Activated naive CD4-positive, alpha-beta T cell treated with anti-CD3 and anti-CD28 coated beads, Interleukin-2, amount 10 ng/mL, durations not matched to agents 7 days and 5 days (primary cell): ENCODE data around the gene CDK11A.
A peak's percentile ranks its signal among the peaks of the same experiment; 100 is the strongest.
"Not testable (repeated sequence)": the region's sequence is repeated elsewhere in the genome, so short reads cannot be mapped to it uniquely, and the experiment has no call there.

Experiments
- CTCF ChIA-PET: fragments of 350-600 bp; sonication (Branson Sonifier 250); formaldehyde crosslinking; loops from one replicate; lab custom pipeline; 2021; ENCODE audit warnings: antibody characterized with exemption; lab: Charles Lee
- DNase-seq: peaks from one replicate; pipeline ENCODE4 v3.0.0-alpha.2; 2020
- H3K27ac Mint-ChIP-seq: one replicate; pipeline ENCODE4 v1.8.0; 2021; ENCODE audit warnings: mild to moderate bottlenecking, moderate library complexity, mixed read lengths
- H3K27me3 Mint-ChIP-seq: one replicate; pipeline ENCODE4 v1.8.0; 2021; ENCODE audit warnings: mild to moderate bottlenecking, mixed read lengths
- H3K36me3 Mint-ChIP-seq: one replicate; pipeline ENCODE4 v1.8.0; 2021; ENCODE audit warnings: mixed read lengths
- H3K4me1 Mint-ChIP-seq: one replicate; pipeline ENCODE4 v1.8.0; 2021; ENCODE audit warnings: mixed read lengths
- H3K4me3 Mint-ChIP-seq: one replicate; pipeline ENCODE4 v1.8.0; 2021; ENCODE audit warnings: mild to moderate bottlenecking, moderate library complexity, mixed read lengths
- H3K9me3 Mint-ChIP-seq: one replicate; pipeline ENCODE4 v1.8.0; 2021; ENCODE audit warnings: mixed read lengths

CDK11A gene

DNA sequence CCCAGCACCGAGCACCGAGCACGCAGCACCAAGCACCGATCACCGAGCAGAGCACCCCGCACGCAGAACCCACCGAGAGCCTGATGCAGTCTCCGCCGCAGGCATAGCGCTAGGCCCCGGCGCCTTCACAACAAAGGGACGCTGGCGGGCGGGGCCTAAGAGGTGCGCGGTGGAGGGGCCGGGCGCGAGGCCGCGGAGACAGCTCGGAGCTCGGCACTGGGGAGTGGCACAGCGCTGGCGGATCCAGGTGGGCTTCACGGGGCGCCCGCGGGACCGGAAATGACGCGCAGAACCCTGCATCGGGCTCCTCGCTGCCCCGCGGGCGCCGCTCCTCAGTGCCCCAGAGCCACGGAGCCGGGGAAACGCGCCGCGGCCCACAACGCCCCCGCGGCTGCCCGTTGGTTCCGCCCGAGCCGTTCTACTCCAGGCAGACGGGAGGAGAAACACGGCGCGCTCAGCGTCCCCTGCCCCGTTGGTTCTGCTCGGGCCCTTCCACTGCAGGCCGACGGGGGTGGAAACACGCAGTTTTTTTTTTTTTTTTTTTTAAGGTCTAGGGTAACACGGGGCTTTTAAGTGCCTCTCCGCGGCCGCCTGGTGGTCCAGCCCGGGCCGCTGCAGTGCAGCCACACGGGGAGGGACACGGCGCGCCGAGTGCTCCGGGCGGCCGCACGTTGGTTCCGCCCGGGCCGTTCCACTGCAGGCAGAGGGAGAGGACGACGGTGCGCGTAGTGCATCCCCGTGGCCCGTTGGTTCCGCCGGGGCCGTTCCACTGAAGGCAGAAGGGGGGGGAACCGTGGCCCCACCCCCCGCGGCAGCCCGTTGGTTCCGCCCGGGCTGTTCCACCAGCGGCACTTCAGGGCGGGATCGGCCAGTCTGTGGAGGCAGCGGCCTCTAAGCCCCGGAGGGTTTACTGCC lies 21.8 kb upstream of the CDK11A start:
- H3K4me3 Mint-ChIP-seq, CTCF ChIA-PET, H3K36me3 Mint-ChIP-seq, H3K27me3 Mint-ChIP-seq, H3K9me3 Mint-ChIP-seq, H3K4me1 Mint-ChIP-seq: not testable (repeated sequence)
- DNase-seq, result peak; percentile 69
- peak overlapping the region; percentile 85 for H3K27ac Mint-ChIP-seq

DNA sequence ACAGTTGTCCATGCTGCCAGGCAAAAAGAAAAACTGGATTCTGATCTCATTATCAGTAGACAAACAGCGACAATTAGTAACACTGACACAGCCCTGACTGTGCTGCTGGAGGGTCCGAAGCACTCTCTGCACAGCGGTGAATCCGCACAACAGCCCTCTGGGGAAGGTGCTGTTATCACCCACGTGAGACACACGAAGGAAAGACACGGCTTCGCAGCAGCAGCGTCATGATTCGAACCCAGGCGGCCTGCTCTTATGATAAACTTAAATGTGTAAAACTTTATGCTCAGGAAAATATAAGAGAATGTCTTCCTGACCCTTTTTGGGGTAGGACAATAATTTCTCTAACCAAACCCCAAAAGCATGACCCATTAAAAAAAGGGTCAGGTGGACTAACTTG lies 18.4 kb upstream of the CDK11A start:
- DNase-seq, H3K4me1 Mint-ChIP-seq, H3K27me3 Mint-ChIP-seq: not testable (repeated sequence)

DNA sequence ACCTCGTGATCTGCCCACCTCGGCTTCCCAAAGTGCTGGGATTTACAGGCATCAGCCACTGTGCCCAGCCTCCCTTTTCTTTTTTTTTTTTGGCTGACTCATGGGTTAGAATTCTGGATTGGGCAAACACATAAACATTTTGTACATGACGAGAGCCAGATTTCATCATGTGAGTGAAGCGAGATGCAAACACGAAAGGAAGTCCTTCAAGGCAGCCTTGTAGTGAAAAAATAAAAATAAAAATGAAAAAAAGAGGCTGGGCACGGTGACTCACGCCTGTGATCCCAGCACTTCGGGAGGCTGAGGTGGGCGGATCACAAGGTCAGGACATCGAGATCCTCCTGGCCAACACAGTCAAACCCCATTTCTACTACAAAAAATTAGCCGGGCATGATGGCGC lies 16.9 kb upstream of the CDK11A start:
- H3K9me3 Mint-ChIP-seq, H3K36me3 Mint-ChIP-seq, H3K4me3 Mint-ChIP-seq, H3K27me3 Mint-ChIP-seq, H3K4me1 Mint-ChIP-seq, DNase-seq, H3K27ac Mint-ChIP-seq, CTCF ChIA-PET: not testable (repeated sequence)

More for the DNA sequence above, 18.4 kb upstream of the CDK11A start:
- H3K36me3 Mint-ChIP-seq, H3K4me3 Mint-ChIP-seq, H3K9me3 Mint-ChIP-seq, H3K27ac Mint-ChIP-seq, CTCF ChIA-PET: not testable (repeated sequence)

DNA sequence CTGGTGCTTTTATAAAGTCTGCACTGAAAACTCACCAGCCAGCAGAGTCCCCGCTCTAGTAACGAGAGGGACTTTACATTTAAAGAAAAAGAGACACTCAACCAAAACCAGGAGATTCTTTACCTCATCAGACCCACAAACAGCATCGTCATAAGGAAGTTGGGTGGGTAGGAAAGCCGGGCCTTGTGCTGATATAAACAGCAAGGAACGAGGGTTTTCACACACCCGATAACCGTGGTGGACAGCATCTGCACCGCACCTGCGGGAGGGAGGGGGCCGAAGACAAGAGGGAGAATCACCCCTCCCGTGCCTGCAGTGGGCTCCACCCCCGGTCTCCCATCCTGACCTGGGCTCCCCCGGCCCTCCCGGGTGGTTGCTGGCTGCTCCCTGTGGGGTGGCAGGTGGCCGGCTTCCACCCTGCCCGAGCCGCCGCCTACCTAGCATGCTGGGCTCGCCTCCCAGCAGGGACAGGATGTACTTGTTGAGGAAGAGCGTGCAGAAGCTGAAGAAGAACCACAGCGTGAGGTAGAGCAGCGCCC lies 14.7 kb upstream of the CDK11A start:
- CTCF ChIA-PET, H3K4me1 Mint-ChIP-seq, H3K9me3 Mint-ChIP-seq, H3K27me3 Mint-ChIP-seq, H3K27ac Mint-ChIP-seq, DNase-seq, H3K4me3 Mint-ChIP-seq: not testable (repeated sequence)
- peaks cover 14% of the 10 kb centered on the region for H3K36me3 Mint-ChIP-seq

DNA sequence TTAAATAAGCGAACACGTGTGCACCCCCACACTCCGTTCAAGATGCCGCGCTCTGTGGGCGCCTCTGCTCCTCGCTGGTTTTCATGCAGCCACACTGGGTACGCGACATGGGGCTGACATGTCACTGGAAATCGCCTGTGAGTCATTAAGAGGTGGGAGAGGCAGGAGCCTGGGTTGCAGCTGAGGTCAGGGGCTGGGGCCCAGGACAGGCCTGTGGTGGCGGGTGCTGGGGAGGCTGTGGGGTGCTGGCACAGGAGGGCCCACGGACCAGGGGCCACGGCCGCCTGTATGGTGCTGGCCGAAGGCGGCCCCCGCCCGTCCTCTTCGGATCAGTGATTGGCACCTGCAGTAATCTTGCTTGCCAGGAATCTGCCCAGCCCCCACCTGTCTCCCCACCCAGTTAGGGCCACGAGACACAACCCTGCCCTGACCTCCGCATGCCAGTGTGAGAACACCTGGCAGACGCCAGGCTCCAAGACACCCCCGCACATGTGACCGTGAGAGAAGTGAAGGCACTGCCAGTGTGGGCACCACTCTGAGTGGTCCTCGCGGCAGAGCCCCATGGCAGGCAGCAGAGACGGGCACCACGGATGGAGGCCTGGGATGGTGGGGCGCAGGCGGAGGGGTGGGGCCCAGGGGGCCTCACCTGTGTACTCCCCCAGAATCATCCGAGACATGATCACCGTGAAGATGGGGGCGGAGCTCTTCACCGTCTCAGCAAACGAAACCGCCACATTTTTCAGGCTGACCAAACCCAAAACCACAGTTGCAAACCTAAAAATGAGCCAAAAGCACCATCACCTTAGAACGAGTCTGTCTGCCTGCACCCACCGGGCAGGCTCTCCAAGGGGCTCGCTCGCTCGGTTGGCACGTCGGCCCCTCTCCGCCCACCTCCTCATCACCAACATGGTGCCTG lies 13.8 kb upstream of the CDK11A start:
- H3K9me3 Mint-ChIP-seq, DNase-seq, H3K4me3 Mint-ChIP-seq, H3K27me3 Mint-ChIP-seq, H3K27ac Mint-ChIP-seq, CTCF ChIA-PET, H3K4me1 Mint-ChIP-seq: not testable (repeated sequence)
- H3K36me3 Mint-ChIP-seq, result peaks cover 12% of the 10 kb centered on the region

DNA sequence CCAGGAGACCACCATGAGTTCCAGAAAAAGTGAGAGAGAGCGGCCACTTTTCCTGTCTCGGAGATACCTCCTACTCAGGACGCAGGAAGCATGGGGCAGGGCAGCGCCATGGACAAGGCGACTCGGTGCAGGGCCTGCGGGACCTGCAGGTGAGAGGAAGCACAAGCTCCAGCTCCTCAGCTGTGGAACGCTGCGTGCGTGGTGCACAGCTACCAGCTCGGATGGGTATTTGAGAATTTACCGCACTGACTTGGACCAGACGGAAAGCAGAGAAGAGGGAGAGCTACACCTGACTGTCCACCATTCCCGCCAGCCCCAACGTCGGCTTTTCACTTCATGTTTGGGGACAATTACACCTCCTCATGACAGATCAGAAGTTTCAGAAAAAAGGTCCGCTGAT lies 8.2 kb upstream of the CDK11A start:
- H3K4me3 Mint-ChIP-seq, result no peak overlapping the region
- H3K27me3 Mint-ChIP-seq, result no peaks in the 10 kb centered on the region
- no peaks in the 10 kb centered on the region for H3K9me3 Mint-ChIP-seq
- peaks cover 16% of the 10 kb centered on the region for H3K4me1 Mint-ChIP-seq
- H3K36me3 Mint-ChIP-seq, result peaks cover 26% of the 10 kb centered on the region
- H3K27ac Mint-ChIP-seq, result peak overlapping the region; percentile 24
- CTCF ChIA-PET, result no interaction called here
- DNase-seq, result no peak

DNA sequence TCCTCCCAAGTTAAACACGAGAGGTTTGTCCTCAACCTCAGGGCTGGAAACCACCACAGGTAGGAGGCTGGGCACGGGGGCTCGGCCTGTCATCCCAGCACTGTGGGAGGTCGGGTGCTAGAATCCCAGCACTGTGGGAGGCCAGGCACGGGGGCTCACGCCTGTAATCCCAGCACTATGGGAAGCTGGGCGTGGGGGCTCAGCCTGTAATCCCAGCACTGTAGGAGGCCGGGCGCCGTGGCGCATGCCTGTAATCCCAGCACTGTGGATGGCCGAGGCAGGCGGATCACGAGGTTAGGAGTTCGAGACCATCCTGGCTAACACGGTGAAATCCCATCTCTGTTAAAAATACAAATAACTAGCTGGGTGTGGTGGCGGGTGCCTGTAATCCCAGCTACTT lies 6.7 kb upstream of the CDK11A start:
- H3K9me3 Mint-ChIP-seq, result no peaks in the 10 kb centered on the region
- CTCF ChIA-PET, result no interaction called here
- no peaks in the 10 kb centered on the region for H3K27me3 Mint-ChIP-seq
- peak overlapping the region; percentile 3 for H3K27ac Mint-ChIP-seq
- H3K4me1 Mint-ChIP-seq, result peaks cover 23% of the 10 kb centered on the region
- no peak overlapping the region for H3K4me3 Mint-ChIP-seq
- no peak for DNase-seq
- peaks cover 28% of the 10 kb centered on the region for H3K36me3 Mint-ChIP-seq

DNA sequence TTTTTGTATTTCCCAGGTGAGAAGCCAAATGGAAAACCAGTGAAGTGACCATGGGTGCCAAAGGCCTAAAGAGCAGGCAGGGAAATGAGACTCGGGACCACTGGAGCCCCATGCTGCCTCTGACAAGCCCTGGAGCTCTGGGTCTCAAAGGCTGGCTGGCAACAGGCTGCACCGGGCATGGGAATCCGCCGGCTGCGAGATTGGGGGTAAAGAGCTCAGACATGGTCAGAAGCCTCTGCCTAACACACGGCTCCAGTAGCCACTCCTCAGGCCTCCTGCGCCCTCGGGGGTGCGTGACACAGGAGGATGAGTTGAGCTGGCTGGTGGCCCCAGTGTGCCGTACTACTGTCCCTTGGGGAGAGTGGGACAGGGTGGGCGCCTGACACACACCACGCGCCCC lies 6.1 kb upstream of the CDK11A start:
- DNase-seq, H3K4me3 Mint-ChIP-seq, CTCF ChIA-PET, H3K27me3 Mint-ChIP-seq, H3K9me3 Mint-ChIP-seq: not testable (repeated sequence)
- Mint-ChIP-seq H3K4me1 (peaks cover 23% of the 10 kb centered on the region), H3K27ac (peak overlapping the region; percentile 100), H3K36me3 (peaks cover 24% of the 10 kb centered on the region)

DNA sequence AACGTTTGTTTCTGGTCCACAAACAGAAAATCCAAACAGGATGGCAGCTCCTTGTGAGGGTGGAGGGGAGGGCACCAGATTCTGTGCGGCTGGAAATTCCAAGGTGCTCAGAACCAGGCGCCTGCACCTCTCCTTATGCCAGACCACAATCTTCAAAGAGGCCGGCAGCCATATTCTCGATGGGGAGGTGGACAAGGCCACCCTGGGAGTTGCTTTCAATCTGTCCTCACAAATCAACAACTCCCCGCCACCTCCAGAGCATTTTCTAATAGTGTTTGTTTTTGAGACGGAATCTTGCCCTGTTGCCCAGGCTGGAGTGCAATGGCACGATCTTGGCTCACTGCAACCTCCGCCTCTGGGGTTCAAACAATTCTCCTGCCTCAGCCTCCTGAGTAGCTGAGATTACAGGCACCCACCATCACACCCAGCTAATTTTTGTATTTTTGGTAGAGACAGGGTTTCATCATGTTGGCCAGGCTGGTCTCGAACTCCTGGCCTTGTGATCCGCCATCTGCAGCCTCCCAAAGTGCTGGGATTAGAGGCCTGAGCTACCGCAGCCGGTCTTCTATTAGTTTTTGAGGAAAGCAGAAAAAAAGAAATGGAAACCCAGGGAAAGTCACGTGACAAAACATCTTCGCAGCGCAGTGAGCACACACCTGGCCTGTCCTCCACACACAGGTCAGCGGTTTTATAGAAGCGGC lies 5.1 kb upstream of the CDK11A start:
- CTCF ChIA-PET, H3K27me3 Mint-ChIP-seq, H3K9me3 Mint-ChIP-seq, DNase-seq: not testable (repeated sequence)
- Mint-ChIP-seq H3K4me1 (peaks cover 27% of the 10 kb centered on the region), H3K4me3 (peak overlapping the region; percentile 68), H3K27ac (peak overlapping the region; percentile 100), H3K36me3 (peaks cover 27% of the 10 kb centered on the region)

DNA sequence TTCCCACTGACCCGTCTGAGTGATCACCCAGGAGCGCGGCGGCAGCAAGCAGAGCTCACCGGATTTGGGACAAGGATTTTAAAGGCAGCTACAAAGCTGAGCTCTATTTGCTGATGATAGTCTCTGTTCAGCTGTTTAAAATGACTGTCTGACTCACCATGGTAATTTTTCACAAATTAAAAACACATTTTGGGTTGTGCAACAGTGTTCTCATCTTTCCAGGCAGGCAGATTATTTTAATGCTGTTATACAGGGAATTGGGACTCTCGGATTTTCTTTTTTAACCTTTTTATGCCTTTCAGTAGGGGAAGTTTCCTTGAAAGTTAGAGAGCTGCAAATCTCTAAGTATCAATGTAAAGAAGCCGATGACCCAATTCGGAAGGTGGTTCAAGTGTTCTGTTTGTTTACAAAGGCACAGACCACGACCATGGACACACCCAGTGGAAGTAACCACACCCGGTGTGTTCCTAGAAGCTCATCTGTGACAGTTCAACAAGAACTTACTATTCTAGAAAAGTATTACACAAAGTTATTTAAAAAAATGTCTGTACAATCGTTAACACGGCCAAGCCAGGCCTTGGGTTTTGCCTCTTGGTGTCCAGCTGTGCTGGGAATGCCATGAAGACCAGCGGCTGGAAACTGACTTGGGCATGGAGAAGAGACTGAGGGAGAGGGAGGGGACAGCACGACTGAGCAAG lies 4.3 kb upstream of the CDK11A start:
- CTCF ChIA-PET, H3K27me3 Mint-ChIP-seq, H3K9me3 Mint-ChIP-seq: not testable (repeated sequence)
- Mint-ChIP-seq H3K4me3 (peak overlapping the region; percentile 68), H3K36me3 (peaks cover 26% of the 10 kb centered on the region), H3K27ac (peak overlapping the region; percentile 100), H3K4me1 (peaks cover 27% of the 10 kb centered on the region)
- peak; percentile 73 for DNase-seq

DNA sequence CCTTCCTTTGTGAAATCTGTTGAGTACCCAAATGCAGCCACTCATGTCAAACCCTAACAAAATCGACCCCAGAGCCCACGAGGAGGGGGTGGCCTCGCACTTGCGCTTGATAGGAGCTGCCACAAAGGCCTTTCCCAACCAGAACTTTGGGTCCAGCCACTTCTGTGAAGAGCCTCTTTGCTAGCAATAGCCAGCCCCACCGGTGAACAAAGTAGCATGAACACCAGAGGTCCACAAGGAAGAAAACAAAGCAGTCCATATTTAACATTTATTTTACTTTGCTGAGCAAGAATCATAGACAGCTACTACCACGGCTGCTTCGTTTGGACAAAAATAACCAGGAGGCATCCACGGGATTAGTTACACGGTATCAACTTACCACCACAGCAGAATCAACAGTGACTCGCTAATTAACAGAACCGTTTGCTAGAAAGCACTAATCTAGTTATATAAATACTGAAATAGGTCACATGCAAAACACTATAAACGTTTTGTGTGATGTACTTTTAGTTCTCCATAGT lies 3.0 kb upstream of the CDK11A start:
- Mint-ChIP-seq H3K27ac (peak overlapping the region; percentile 78), H3K36me3 (peaks cover 22% of the 10 kb centered on the region), H3K4me1 (peaks cover 27% of the 10 kb centered on the region)
- DNase-seq, CTCF ChIA-PET, H3K9me3 Mint-ChIP-seq, H3K27me3 Mint-ChIP-seq, H3K4me3 Mint-ChIP-seq: not testable (repeated sequence)

DNA sequence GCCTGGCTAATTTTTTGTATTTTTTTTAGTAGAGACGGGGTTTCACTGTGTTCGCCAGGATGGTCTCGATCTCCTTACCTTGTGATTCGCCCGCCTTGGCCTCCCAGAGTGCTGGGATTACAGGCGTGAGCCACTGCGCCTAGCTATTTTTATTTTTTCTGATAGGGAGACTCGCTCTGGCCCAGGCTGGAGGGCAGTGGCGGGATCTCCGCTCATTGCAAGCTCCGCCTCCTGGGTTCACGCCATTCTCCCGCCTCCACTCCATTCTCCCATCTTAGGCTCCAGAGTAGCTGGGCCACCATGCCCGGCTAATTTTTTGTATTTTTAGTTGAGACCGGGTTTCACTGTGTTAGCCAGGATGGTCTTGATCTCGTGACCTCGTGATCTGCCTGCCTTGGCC lies 1.9 kb upstream of the CDK11A start:
- peaks cover 25% of the 10 kb centered on the region for H3K36me3 Mint-ChIP-seq
- peaks cover 31% of the 10 kb centered on the region for H3K4me1 Mint-ChIP-seq
- CTCF ChIA-PET, DNase-seq, H3K27me3 Mint-ChIP-seq, H3K9me3 Mint-ChIP-seq: not testable (repeated sequence)
- H3K4me3 Mint-ChIP-seq, result peak overlapping the region; percentile 43
- H3K27ac Mint-ChIP-seq, result peak overlapping the region; percentile 78

DNA sequence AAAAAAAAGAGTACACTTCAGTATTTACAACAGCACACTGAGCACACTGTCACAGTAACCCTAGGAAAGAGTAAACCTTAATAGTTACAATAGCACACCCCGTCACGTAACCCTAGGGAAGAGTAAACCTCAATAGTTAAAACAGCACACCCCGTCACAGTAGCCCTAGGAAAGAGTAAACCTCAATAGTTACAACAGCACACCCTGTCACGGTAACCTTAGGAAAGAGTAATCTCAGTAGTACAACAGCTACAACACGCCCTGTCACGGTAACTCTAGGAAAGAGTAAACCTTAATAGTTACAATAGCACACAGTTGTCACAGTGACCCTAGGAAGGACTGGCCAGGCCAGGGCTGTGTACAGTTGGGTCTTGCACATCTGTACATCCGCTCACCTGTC lies 3.0 kb downstream of the CDK11A start:
- Mint-ChIP-seq H3K27me3 (peaks cover 5% of the 10 kb centered on the region), H3K36me3 (peaks cover 30% of the 10 kb centered on the region)

More for the DNA sequence above, 3.0 kb downstream of the CDK11A start:
- DNase-seq, result no peak
- H3K9me3 Mint-ChIP-seq, result no peaks in the 10 kb centered on the region
- peak overlapping the region; percentile 37 for H3K27ac Mint-ChIP-seq
- peaks cover 14% of the 10 kb centered on the region for H3K4me1 Mint-ChIP-seq
- CTCF ChIA-PET, result interaction anchor here (1.6 kb wide), 1 partner anchor 185 kb away, joined by 3 read pairs; no protein-coding TSS in a partner anchor
- no peak overlapping the region for H3K4me3 Mint-ChIP-seq
